MM.1S (cell line): ENCODE data around the gene TAPT1.

Source experiments
- CTCF ChIP-seq: fragments of 300-600 bp; sonication (generic); IDR thresholded peaks from 2 replicates; pipeline ENCODE4 v1.5.1; 2016; ENCODE audit warnings: antibody characterized with exemption, low read length, mixed read lengths
- EZH2 ChIP-seq: fragments of 300-600 bp; sonication (generic); optimal IDR thresholded peaks from 2 replicates; pipeline ENCODE3; 2017; ENCODE audit warnings: low read depth, mild to moderate bottlenecking, antibody characterized with exemption, low read length, mixed read lengths
- EZH2phosphoT487 ChIP-seq: fragments of 300-600 bp; sonication (generic); IDR thresholded peaks from 2 replicates; pipeline ENCODE4 v1.6.1; 2018; ENCODE audit warnings: antibody characterized with exemption, low read length

- TF ChIP-seq CTCF (no peak), EZH2phosphoT487 (no peak), EZH2 (no peak)
These were observed 110.3 kb downstream of the TAPT1 start for GRCh38 chr4:16116019-16116418.
